ENCODE data around the gene RBPJ. TPM values are rescaled to one million over a fixed set of nuclear protein-coding genes. Genes with fewer than 3 reads are reported as not detected.
A peak's percentile ranks its signal among the peaks of the same experiment; 100 is the strongest.

RBPJ gene
- polyA plus RNA-seq, 3 donors: 70.1 to 80.4 (median 74.2) TPM

DNA sequence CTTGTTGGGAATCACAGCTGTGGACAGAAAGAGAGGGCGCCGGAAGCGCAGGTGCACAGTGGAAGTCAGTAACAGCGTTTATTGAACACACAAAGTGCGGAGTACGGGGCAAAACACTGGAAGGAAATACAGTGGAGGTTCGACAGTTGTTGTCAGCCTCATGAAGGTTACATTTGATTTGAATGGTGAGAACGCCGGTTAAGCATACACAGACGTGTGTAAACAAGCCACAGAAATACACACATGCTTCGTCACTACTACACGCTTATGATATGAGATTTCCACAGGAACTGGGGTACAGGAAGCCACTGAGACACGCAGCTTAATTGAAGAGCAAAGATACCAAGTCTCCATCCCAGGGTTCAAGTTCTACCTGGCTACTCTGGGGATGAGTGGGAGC is 157.5 kb downstream of the RBPJ start:
- DNase-seq (ENCODE audit: low read depth in 3 of 3, low spot score in 2 of 3): no peak

GRCh38 chr4:26482508-26483462 is 162.0 kb downstream of the RBPJ start:
- DNase-seq (ENCODE audit: low read depth in 3 of 3, low spot score in 2 of 3): no peak

DNA sequence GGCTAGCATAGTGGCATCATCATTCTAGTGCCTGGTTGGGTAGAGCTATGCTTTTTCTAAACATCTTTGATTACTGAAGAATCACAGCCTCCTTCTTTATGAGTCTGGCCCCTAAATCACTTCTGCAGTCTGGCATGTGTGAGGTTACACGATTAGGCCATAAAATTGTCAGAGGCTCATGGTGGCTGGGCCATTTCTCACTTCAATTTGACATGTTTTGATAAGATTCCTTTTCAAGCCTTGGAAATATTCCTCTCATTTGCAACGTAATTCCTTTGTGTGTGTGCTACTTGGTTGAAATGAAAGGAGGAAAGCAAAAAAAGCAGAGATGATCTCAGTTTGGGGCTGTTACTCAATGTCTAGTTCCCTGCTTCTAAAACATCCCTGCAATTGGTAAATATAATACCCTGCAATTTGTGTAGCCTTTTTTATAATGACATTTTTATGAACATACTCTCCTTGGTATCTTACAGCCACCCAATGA is 163.3 kb downstream of the RBPJ start:
- peak in 1 of 3 donors; percentile 26 for DNase-seq (ENCODE audit: low read depth in 3 of 3, low spot score in 2 of 3)

DNA sequence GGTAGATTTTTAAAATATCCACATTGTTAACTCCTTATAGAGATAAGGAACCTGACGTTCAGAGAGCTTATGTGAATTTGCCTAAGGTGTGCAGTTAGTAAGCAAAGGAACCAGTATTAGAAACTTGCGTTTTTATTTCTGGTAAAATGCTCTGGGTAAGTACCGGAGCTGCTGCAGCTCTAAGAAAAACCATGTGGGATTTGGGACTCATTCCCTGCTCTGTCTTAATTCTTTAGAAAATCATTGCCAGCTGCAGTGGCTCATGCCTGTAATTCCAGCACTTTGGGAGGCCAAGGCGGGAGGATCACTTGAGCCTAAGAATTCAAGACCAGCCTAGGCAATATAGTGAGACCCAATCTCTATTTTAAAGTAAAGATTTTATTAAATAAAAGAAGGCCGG is 163.7 kb downstream of the RBPJ start:
- no peak for DNase-seq (ENCODE audit: low read depth in 3 of 3, low spot score in 2 of 3)

Other genes starting within 250 kb of the RBPJ start
- under 1 TPM in 1 of 3 donors, not detected in 2; 0.10 TPM for gene CCKAR, start 169.5 kb downstream of the RBPJ start, polyA plus RNA-seq (ENCODE audit: insufficient read length in 3 of 3)

Measured in right renal cortex interstitium (tissue), 3 donors.